ENCODE measurements around the gene PLRG1.

The PLRG1 gene

DNA sequence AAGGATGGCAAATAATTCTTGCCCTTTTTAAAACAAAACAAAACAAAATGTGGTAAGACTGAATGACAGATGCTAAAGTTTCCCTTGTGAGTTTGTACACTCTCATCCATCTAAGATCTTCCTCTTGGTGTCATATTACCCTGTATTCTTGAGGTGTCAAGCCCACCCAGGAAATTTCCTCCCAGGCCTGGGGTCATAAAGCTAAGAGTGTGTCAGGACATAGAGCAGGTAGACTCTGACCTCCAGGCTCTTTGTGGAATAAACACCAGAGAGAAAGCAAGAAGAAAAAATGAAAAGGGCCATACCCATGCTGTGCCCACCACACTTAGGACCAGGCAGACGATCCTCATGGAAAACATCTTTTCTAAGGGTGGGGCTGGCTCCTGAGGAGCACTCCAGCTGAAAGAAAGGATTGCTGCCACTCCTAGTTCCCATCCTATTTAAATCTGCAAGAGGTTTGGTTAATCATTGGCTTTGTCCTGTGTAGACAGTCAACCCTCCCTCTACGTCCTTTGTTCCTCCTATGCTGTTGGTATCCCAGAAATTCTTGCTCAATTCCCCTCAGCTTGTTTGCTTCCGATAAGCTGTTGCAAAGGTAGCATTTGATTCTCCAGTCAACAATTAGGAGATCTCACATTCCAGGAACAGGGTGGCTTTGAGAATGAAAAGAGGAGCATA is 40.3 kb upstream of the PLRG1 start, which contains the start of gene FGA (continued):
- TF ChIP-seq, protein P1, sequence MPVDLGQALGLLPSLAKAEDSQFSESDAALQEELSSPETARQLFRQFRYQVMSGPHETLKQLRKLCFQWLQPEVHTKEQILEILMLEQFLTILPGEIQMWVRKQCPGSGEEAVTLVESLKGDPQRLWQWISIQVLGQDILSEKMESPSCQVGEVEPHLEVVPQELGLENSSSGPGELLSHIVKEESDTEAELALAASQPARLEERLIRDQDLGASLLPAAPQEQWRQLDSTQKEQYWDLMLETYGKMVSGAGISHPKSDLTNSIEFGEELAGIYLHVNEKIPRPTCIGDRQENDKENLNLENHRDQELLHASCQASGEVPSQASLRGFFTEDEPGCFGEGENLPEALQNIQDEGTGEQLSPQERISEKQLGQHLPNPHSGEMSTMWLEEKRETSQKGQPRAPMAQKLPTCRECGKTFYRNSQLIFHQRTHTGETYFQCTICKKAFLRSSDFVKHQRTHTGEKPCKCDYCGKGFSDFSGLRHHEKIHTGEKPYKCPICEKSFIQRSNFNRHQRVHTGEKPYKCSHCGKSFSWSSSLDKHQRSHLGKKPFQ (tag by site-specific recombination; IDR thresholded peaks at IDR 0.05), result no peak
- no peak for TF ChIP-seq RBAK (tag by site-specific recombination; IDR thresholded peaks at IDR 0.05)
- TF ChIP-seq, protein P2, sequence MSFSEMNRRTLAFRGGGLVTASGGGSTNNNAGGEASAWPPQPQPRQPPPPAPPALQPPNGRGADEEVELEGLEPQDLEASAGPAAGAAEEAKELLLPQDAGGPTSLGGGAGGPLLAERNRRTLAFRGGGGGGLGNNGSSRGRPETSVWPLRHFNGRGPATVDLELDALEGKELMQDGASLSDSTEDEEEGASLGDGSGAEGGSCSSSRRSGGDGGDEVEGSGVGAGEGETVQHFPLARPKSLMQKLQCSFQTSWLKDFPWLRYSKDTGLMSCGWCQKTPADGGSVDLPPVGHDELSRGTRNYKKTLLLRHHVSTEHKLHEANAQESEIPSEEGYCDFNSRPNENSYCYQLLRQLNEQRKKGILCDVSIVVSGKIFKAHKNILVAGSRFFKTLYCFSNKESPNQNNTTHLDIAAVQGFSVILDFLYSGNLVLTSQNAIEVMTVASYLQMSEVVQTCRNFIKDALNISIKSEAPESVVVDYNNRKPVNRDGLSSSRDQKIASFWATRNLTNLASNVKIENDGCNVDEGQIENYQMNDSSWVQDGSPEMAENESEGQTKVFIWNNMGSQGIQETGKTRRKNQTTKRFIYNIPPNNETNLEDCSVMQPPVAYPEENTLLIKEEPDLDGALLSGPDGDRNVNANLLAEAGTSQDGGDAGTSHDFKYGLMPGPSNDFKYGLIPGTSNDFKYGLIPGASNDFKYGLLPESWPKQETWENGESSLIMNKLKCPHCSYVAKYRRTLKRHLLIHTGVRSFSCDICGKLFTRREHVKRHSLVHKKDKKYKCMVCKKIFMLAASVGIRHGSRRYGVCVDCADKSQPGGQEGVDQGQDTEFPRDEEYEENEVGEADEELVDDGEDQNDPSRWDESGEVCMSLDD (tag by site-specific recombination; IDR thresholded peaks at IDR 0.05), result no peak
- no peak for TF ChIP-seq ZNF433 (tag by site-specific recombination; IDR thresholded peaks at IDR 0.05; ENCODE audit: low read depth)
- no peak for TF ChIP-seq ZBTB7A (tag by site-specific recombination; IDR thresholded peaks at IDR 0.05; ENCODE audit: low read depth)
- no peak for TF ChIP-seq ZBTB48 (tag by site-specific recombination; IDR thresholded peaks at IDR 0.05)
- TF ChIP-seq ZBTB17 (tag by site-specific recombination; IDR thresholded peaks at IDR 0.05), result no peak
- no peak for TF ChIP-seq ZNF48 (tag by site-specific recombination; IDR thresholded peaks at IDR 0.05)

DNA sequence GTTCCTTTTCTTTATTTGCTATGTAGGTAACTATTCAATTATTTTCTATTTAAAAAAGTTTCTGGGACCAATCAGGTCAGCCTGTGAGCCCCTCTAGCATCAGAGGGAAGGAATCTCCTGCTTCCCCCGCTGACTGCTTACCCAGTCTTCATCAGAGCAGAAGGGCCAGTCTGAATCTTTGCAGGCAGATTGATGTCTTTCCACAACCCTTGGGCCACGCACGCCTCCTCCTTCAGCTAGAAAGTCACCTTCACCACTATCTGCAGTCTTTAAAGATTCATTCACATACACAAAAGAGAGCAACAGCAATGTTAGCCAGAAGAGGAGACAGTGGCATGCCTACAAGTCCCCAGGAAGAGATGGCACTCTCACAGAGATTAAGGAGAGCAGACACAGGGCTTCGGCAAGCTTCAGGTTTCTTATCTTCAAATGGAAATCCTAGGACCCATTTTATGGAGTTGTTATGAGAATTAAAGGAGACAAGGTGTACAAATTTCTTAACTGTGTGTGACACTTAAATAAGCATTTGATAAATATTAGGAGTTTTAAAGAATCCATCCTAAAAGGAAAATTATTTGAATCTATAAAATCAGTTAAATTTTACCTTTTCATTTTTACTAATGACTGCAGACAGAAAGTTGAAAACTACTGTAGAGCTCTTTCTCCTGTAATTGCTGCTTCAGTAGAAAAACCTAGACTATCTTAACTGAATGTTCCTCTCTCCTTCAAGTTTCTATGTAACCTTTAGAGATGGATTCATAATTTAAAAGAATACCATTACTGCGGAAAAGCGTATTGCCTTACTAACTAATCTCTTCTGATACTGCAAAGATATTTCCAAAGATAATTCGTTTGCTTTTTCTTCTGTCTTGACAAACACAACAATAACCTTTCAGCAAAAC is 39.3 kb upstream of the PLRG1 start:
- Histone ChIP-seq H3K4me3 (ENCODE audit: low read depth, low read length) (no peak overlapping the region), H3K27ac (ENCODE audit: extremely low read depth, low read depth, low read length) (no peak overlapping the region), H3K9me3 (ENCODE audit: control insufficient read depth, insufficient read depth, low read depth, low read length) (no peaks in the 10 kb centered on the region), H3K36me3 (ENCODE audit: control insufficient read depth in 2 of 2, insufficient read depth in 1 of 2, low read length in 2 of 2) (no peaks in the 10 kb centered on the region), H3K4me1 (ENCODE audit: control insufficient read depth, insufficient read depth, low read length) (no peaks in the 10 kb centered on the region)
- ChIA-PET CTCF (no interaction called here), POLR2A (no interaction called here)
- TF ChIP-seq GLIS1 (tag by site-specific recombination; IDR thresholded peaks at IDR 0.05), result no peak
- TF ChIP-seq ZNF239 (tag by site-specific recombination; IDR thresholded peaks at IDR 0.05), result no peak
- no peak for TF ChIP-seq ZNF768 (tag by site-specific recombination; IDR thresholded peaks at IDR 0.05)
- TF ChIP-seq, protein P3, sequence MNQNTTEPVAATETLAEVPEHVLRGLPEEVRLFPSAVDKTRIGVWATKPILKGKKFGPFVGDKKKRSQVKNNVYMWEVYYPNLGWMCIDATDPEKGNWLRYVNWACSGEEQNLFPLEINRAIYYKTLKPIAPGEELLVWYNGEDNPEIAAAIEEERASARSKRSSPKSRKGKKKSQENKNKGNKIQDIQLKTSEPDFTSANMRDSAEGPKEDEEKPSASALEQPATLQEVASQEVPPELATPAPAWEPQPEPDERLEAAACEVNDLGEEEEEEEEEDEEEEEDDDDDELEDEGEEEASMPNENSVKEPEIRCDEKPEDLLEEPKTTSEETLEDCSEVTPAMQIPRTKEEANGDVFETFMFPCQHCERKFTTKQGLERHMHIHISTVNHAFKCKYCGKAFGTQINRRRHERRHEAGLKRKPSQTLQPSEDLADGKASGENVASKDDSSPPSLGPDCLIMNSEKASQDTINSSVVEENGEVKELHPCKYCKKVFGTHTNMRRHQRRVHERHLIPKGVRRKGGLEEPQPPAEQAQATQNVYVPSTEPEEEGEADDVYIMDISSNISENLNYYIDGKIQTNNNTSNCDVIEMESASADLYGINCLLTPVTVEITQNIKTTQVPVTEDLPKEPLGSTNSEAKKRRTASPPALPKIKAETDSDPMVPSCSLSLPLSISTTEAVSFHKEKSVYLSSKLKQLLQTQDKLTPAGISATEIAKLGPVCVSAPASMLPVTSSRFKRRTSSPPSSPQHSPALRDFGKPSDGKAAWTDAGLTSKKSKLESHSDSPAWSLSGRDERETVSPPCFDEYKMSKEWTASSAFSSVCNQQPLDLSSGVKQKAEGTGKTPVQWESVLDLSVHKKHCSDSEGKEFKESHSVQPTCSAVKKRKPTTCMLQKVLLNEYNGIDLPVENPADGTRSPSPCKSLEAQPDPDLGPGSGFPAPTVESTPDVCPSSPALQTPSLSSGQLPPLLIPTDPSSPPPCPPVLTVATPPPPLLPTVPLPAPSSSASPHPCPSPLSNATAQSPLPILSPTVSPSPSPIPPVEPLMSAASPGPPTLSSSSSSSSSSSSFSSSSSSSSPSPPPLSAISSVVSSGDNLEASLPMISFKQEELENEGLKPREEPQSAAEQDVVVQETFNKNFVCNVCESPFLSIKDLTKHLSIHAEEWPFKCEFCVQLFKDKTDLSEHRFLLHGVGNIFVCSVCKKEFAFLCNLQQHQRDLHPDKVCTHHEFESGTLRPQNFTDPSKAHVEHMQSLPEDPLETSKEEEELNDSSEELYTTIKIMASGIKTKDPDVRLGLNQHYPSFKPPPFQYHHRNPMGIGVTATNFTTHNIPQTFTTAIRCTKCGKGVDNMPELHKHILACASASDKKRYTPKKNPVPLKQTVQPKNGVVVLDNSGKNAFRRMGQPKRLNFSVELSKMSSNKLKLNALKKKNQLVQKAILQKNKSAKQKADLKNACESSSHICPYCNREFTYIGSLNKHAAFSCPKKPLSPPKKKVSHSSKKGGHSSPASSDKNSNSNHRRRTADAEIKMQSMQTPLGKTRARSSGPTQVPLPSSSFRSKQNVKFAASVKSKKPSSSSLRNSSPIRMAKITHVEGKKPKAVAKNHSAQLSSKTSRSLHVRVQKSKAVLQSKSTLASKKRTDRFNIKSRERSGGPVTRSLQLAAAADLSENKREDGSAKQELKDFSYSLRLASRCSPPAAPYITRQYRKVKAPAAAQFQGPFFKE (tag by site-specific recombination; IDR thresholded peaks at IDR 0.05; ENCODE audit: borderline replicate concordance), result no peak
- TF ChIP-seq, protein P4, sequence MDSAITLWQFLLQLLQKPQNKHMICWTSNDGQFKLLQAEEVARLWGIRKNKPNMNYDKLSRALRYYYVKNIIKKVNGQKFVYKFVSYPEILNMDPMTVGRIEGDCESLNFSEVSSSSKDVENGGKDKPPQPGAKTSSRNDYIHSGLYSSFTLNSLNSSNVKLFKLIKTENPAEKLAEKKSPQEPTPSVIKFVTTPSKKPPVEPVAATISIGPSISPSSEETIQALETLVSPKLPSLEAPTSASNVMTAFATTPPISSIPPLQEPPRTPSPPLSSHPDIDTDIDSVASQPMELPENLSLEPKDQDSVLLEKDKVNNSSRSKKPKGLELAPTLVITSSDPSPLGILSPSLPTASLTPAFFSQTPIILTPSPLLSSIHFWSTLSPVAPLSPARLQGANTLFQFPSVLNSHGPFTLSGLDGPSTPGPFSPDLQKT (IDR thresholded peaks at IDR 0.05; ENCODE audit: borderline replicate concordance, low read depth, low read length), result no peak
- no peak for TF ChIP-seq ZNF23 (tag by site-specific recombination; IDR thresholded peaks at IDR 0.05; ENCODE audit: borderline replicate concordance)
- no peak for TF ChIP-seq ZSCAN23 (tag by site-specific recombination; IDR thresholded peaks at IDR 0.05)
- TF ChIP-seq, protein P5, sequence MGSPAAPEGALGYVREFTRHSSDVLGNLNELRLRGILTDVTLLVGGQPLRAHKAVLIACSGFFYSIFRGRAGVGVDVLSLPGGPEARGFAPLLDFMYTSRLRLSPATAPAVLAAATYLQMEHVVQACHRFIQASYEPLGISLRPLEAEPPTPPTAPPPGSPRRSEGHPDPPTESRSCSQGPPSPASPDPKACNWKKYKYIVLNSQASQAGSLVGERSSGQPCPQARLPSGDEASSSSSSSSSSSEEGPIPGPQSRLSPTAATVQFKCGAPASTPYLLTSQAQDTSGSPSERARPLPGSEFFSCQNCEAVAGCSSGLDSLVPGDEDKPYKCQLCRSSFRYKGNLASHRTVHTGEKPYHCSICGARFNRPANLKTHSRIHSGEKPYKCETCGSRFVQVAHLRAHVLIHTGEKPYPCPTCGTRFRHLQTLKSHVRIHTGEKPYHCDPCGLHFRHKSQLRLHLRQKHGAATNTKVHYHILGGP (tag by site-specific recombination; IDR thresholded peaks at IDR 0.05), result no peak
- TF ChIP-seq, protein P6, sequence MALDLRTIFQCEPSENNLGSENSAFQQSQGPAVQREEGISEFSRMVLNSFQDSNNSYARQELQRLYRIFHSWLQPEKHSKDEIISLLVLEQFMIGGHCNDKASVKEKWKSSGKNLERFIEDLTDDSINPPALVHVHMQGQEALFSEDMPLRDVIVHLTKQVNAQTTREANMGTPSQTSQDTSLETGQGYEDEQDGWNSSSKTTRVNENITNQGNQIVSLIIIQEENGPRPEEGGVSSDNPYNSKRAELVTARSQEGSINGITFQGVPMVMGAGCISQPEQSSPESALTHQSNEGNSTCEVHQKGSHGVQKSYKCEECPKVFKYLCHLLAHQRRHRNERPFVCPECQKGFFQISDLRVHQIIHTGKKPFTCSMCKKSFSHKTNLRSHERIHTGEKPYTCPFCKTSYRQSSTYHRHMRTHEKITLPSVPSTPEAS (tag by site-specific recombination; IDR thresholded peaks at IDR 0.05), result no peak
- TF ChIP-seq FEZF1 (tag by site-specific recombination; IDR thresholded peaks at IDR 0.05), result no peak
